DOHH2 (cell line): Measurements from ENCODE around the gene PPIB.

ENCODE experiments used
- EZH2phosphoT487 ChIP-seq: fragments of 200-600 bp; sonication (generic); IDR thresholded peaks from 2 replicates; pipeline ENCODE4 v1.6.1; 2017; ENCODE audit warnings: borderline replicate concordance, mild to moderate bottlenecking, antibody characterized with exemption, low read length, moderate library complexity, mixed read lengths
- TF ChIP-seq, protein P1 (sequence below): fragments of 200-600 bp; sonication (generic); IDR thresholded peaks from one replicate; pipeline ENCODE4 v1.5.1; 2014; ENCODE audit warnings: antibody characterized with exemption, mild to moderate bottlenecking, low read depth, low read length; ENCODE audit not compliant: poor library complexity, severe bottlenecking

DNA sequence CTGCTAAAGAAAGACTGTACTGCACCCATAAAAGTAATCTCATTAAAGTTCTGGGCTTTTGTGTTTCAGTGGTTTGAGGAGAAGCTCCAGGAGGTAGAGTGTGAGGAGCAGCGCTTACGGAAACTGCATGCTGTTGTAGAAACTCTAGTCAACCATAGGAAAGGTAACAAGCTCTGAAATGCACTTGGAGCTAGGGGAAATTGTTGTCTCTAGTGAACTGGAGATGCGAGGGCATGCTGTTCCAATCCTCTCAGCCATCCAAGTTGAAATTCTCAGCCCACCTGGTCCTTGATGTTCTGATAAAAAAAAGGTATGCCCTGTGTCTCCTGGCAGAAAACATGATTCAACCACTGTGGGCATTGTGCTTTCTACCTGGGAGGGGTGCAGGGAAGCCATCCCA is 32.7 kb downstream of the PPIB start:
- TF ChIP-seq, protein P1, sequence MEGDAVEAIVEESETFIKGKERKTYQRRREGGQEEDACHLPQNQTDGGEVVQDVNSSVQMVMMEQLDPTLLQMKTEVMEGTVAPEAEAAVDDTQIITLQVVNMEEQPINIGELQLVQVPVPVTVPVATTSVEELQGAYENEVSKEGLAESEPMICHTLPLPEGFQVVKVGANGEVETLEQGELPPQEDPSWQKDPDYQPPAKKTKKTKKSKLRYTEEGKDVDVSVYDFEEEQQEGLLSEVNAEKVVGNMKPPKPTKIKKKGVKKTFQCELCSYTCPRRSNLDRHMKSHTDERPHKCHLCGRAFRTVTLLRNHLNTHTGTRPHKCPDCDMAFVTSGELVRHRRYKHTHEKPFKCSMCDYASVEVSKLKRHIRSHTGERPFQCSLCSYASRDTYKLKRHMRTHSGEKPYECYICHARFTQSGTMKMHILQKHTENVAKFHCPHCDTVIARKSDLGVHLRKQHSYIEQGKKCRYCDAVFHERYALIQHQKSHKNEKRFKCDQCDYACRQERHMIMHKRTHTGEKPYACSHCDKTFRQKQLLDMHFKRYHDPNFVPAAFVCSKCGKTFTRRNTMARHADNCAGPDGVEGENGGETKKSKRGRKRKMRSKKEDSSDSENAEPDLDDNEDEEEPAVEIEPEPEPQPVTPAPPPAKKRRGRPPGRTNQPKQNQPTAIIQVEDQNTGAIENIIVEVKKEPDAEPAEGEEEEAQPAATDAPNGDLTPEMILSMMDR, result no peak
- TF ChIP-seq EZH2phosphoT487, result no peak
